Stomach smooth muscle (tissue), 2 donors: Measurements from ENCODE around the gene R3HDM1.
A peak's percentile ranks its signal among the peaks of the same experiment; 100 is the strongest.
"Not testable (repeated sequence)": the region's sequence is repeated elsewhere in the genome, so short reads cannot be mapped to it uniquely, and the experiment has no call there.

ENCODE experiments used
- H3K27ac ChIP-seq: one replicate; pipeline ENCODE4 v1.7.0; 2013; ENCODE audit warnings: mild to moderate bottlenecking, low read length, inconsistent platforms
- H3K27me3 ChIP-seq, 2 donors: one replicate each; pipeline ENCODE4 v1.7.0; 2013; ENCODE audit warnings: low read length in 2 of 2; ENCODE audit not compliant: insufficient read depth in 2 of 2, control insufficient read depth in 1 of 2
- H3K36me3 ChIP-seq, 2 donors: one replicate each; pipeline ENCODE4 v1.7.0; 2013; ENCODE audit warnings: low read length in 2 of 2; ENCODE audit not compliant: control insufficient read depth in 2 of 2, insufficient read depth in 2 of 2
- H3K4me1 ChIP-seq: one replicate; pipeline ENCODE4 v1.7.0; 2013; ENCODE audit warnings: low read length; ENCODE audit not compliant: control insufficient read depth, insufficient read depth
- H3K4me3 ChIP-seq, 2 donors: one replicate each; pipeline ENCODE4 v1.7.0; 2013; ENCODE audit warnings: low read length in 2 of 2
- H3K9ac ChIP-seq, 2 donors: one replicate each; pipeline ENCODE4 v1.7.0; 2013; ENCODE audit warnings: low read length in 2 of 2, mild to moderate bottlenecking in 1 of 2
- H3K9me3 ChIP-seq, 2 donors: one replicate each; pipeline ENCODE4 v1.7.0; 2013; ENCODE audit warnings: low read length in 2 of 2; ENCODE audit not compliant: control insufficient read depth in 2 of 2
- donor health status: healthy.
- donor health status: Pancreatic carcinoma.

The R3HDM1 gene

GRCh38 chr2:135704075-135704474 lies 172.8 kb downstream of the R3HDM1 start:
- H3K27me3 ChIP-seq, H3K9me3 ChIP-seq, H3K9ac ChIP-seq: not testable (repeated sequence)

GRCh38 chr2:135708159-135708558 lies 176.9 kb downstream of the R3HDM1 start:
- no peak overlapping the region for H3K4me3 ChIP-seq
- no peaks in the 10 kb centered on the region for H3K27me3 ChIP-seq
- no peak overlapping the region for H3K9ac ChIP-seq
- no peaks in the 10 kb centered on the region for H3K9me3 ChIP-seq
- no peak overlapping the region for H3K27ac ChIP-seq
- no peaks in the 10 kb centered on the region for H3K4me1 ChIP-seq
- H3K36me3 ChIP-seq = no peaks in the 10 kb centered on the region

More at GRCh38 chr2:135704075-135704474, 172.8 kb downstream of the R3HDM1 start:
- H3K4me3 ChIP-seq, H3K4me1 ChIP-seq, H3K27ac ChIP-seq, H3K36me3 ChIP-seq: not testable (repeated sequence)

GRCh38 chr2:135709992-135710391 lies 178.7 kb downstream of the R3HDM1 start:
- Histone ChIP-seq H3K9me3 (no peaks in the 10 kb centered on the region), H3K9ac (no peak overlapping the region), H3K4me1 (no peaks in the 10 kb centered on the region), H3K27me3 (no peaks in the 10 kb centered on the region), H3K4me3 (no peak overlapping the region), H3K27ac (no peak overlapping the region), H3K36me3 (peaks cover 0 to 2% of the 10 kb centered on the region in 2 donors)

GRCh38 chr2:135715086-135715485 lies 183.8 kb downstream of the R3HDM1 start:
- H3K9me3 ChIP-seq, H3K27ac ChIP-seq, H3K4me3 ChIP-seq, H3K27me3 ChIP-seq, H3K4me1 ChIP-seq, H3K9ac ChIP-seq: not testable (repeated sequence)
- peaks cover 10 to 11% of the 10 kb centered on the region in 2 donors for H3K36me3 ChIP-seq

- Histone ChIP-seq H3K27me3 (no peaks in the 10 kb centered on the region), H3K27ac (no peak overlapping the region), H3K36me3 (peaks cover 0 to 5% of the 10 kb centered on the region in 2 donors), H3K4me3 (no peak overlapping the region), H3K9me3 (no peaks in the 10 kb centered on the region), H3K9ac (no peak overlapping the region), H3K4me1 (no peaks in the 10 kb centered on the region)
Measured at GRCh38 chr2:135728064-135728743, 196.9 kb downstream of the R3HDM1 start.

GRCh38 chr2:135732561-135732960 lies 201.3 kb downstream of the R3HDM1 start:
- H3K36me3 ChIP-seq = no peaks in the 10 kb centered on the region
- no peak overlapping the region for H3K9ac ChIP-seq
- H3K27ac ChIP-seq = no peak overlapping the region
- H3K4me1 ChIP-seq = no peaks in the 10 kb centered on the region
- no peaks in the 10 kb centered on the region for H3K9me3 ChIP-seq
- H3K4me3 ChIP-seq = no peak overlapping the region
- H3K27me3 ChIP-seq = no peaks in the 10 kb centered on the region

GRCh38 chr2:135733045-135733444 lies 201.8 kb downstream of the R3HDM1 start:
- no peaks in the 10 kb centered on the region for H3K9me3 ChIP-seq
- no peaks in the 10 kb centered on the region for H3K36me3 ChIP-seq
- H3K4me3 ChIP-seq = no peak overlapping the region
- no peak overlapping the region for H3K9ac ChIP-seq
- no peaks in the 10 kb centered on the region for H3K4me1 ChIP-seq
- H3K27ac ChIP-seq = no peak overlapping the region
- H3K27me3 ChIP-seq = no peaks in the 10 kb centered on the region

GRCh38 chr2:135736546-135736945 lies 205.3 kb downstream of the R3HDM1 start:
- no peaks in the 10 kb centered on the region for H3K36me3 ChIP-seq
- H3K27me3 ChIP-seq = no peaks in the 10 kb centered on the region
- no peak overlapping the region for H3K4me3 ChIP-seq
- no peak overlapping the region for H3K9ac ChIP-seq
- no peaks in the 10 kb centered on the region for H3K9me3 ChIP-seq
- H3K27ac ChIP-seq = no peak overlapping the region
- no peaks in the 10 kb centered on the region for H3K4me1 ChIP-seq

- H3K4me1 ChIP-seq = no peaks in the 10 kb centered on the region
- H3K27ac ChIP-seq = no peak overlapping the region
- no peak overlapping the region for H3K4me3 ChIP-seq
- no peak overlapping the region for H3K9ac ChIP-seq
- peaks cover 0 to 2% of the 10 kb centered on the region in 2 donors for H3K36me3 ChIP-seq
- no peaks in the 10 kb centered on the region for H3K27me3 ChIP-seq
- H3K9me3 ChIP-seq = no peaks in the 10 kb centered on the region
Measured at GRCh38 chr2:135740206-135740605, 208.9 kb downstream of the R3HDM1 start.

- H3K9ac ChIP-seq = no peak overlapping the region
- H3K4me1 ChIP-seq = no peaks in the 10 kb centered on the region
- H3K27ac ChIP-seq = peak overlapping the region; percentile 97
- no peaks in the 10 kb centered on the region for H3K9me3 ChIP-seq
- peak overlapping the region; percentile 5 to 86 for H3K4me3 ChIP-seq
- peaks cover 0 to 2% of the 10 kb centered on the region in 2 donors for H3K36me3 ChIP-seq
- H3K27me3 ChIP-seq = no peaks in the 10 kb centered on the region
Measured at GRCh38 chr2:135741043-135741394, 209.7 kb downstream of the R3HDM1 start.

- H3K9me3 ChIP-seq = no peaks in the 10 kb centered on the region
- H3K27me3 ChIP-seq = no peaks in the 10 kb centered on the region
- H3K36me3 ChIP-seq = peaks cover 0 to 2% of the 10 kb centered on the region in 2 donors
- peak within 1 kb of the TSS; percentile 97 for H3K27ac ChIP-seq
- no peaks in the 10 kb centered on the region for H3K4me1 ChIP-seq
- H3K9ac ChIP-seq = peak within 1 kb of the TSS; percentile 94 to 97
- H3K4me3 ChIP-seq = peak within 1 kb of the TSS; percentile 86 to 96
Measured at GRCh38 chr2:135741395-135742324, 210.4 kb downstream of the R3HDM1 start, which contains the start of gene UBXN4. UBXN4 (plus strand) TSS chr2:135741855; CDS start chr2:135741930, 75 bp downstream.
